ENCODE results near the gene SPAG16.

- TF ChIP-seq POLR2A (IDR thresholded peaks at IDR 0.05; ENCODE audit: low read depth, low read length) (no peak), POLR2AphosphoS5 (IDR thresholded peaks at IDR 0.05; ENCODE audit: low read depth, low read length) (no peak), TAF1 (IDR thresholded peaks at IDR 0.05; ENCODE audit: borderline replicate concordance, low read depth, low read length) (no peak)
Measured at GRCh38 chr2:214217599-214217998, 933.3 kb downstream of the SPAG16 start.
